Gastrocnemius medialis (tissue), 4 donors: ENCODE data around the gene TTC28. TPM values are rescaled to one million over a fixed set of nuclear protein-coding genes. Genes with fewer than 3 reads are reported as not detected.
"Not testable (repeated sequence)": the region's sequence is repeated elsewhere in the genome, so short reads cannot be mapped to it uniquely, and the experiment has no call there.

Experiments
- ATAC-seq, 2 donors: fragments of 150-250 bp; one replicate each; pipeline ENCODE4 v1.9.1; 2016
- DNase-seq, 2 donors: peaks; one replicate each; pipeline ENCODE4 v3.0.0-alpha.2; 2019
- H3K27ac ChIP-seq, 4 donors: fragments of 200-600 bp; sonication (generic); 1 replicate in 1 of 4; 2 replicates in 3 of 4; pipeline ENCODE4 v1.5.1; 2016 to 2018; ENCODE audit warnings: mild to moderate bottlenecking in 2 of 4, moderate library complexity in 1 of 4
- H3K27me3 ChIP-seq, 3 donors: fragments of 200-600 bp; sonication (generic) in 2 of 3; 1 replicate in 1 of 3; 2 replicates in 2 of 3; pipeline versions ENCODE4 v1.5.1 to v1.6.0; 2016 to 2019; ENCODE audit warnings: mild to moderate bottlenecking in 1 of 3, moderate library complexity in 1 of 3
- H3K36me3 ChIP-seq, 2 donors: fragments of 200-600 bp; sonication (generic) in 1 of 2; one replicate each; pipeline ENCODE4 v1.5.1; 2017 to 2018
- H3K4me1 ChIP-seq, 2 donors: fragments of 200-600 bp; sonication (generic) in 1 of 2; one replicate each; pipeline ENCODE4 v1.5.1; 2016 to 2017; ENCODE audit warnings: mild to moderate bottlenecking in 2 of 2
- H3K4me3 ChIP-seq, 4 donors: fragments of 200-600 bp; sonication (generic) in 3 of 4; 1 replicate in 1 of 4; 2 replicates in 3 of 4; pipeline ENCODE4 v1.5.1; 2016 to 2019; ENCODE audit warnings: mild to moderate bottlenecking in 2 of 4
- H3K9me3 ChIP-seq, 3 donors: fragments of 200-600 bp; sonication (generic) in 2 of 3; 1 replicate in 1 of 3; 2 replicates in 2 of 3; pipeline ENCODE4 v1.5.1; 2016 to 2019
- CTCF ChIP-seq, 5 experiments: fragments of 450-650 bp in 3 of 5; fragments of 200-600 bp in 2 of 5; sonication (generic) in 2 of 5; IDR thresholded peaks in 4 of 5; conservative IDR thresholded peaks in 1 of 5; 1 replicate in 4 of 5; 2 replicates in 1 of 5; pipeline ENCODE4 v1.5.1; 2016 to 2019; ENCODE audit warnings: antibody characterized with exemption in 5 of 5, mild to moderate bottlenecking in 3 of 5, moderate library complexity in 3 of 5
- POLR2A ChIP-seq, 2 donors: fragments of 450-650 bp; IDR thresholded peaks; one replicate each; pipeline ENCODE4 v1.6.1; 2017; ENCODE audit warnings: antibody characterized with exemption in 2 of 2, mild to moderate bottlenecking in 2 of 2, moderate library complexity in 2 of 2
- in situ Hi-C, 4 donors: fragments of 200-750 bp; cut with MboI; loops; one replicate each; pipeline versions ENCODE4 v1.15.0 to v1.8.0; 2017; ENCODE audit warnings: low sequenced_read_pairs in 4 of 4
- intact Hi-C: fragments of 100-400 bp; cut with DNase I; formaldehyde crosslinking; loops from one replicate; pipeline ENCODE4 v1.15.1; 2023; ENCODE audit warnings: low total_unique reads
- total RNA-seq, 4 donors: library from RNA; depleted of rRNA; stranded (reverse); fragments of >200 nt; gene quantifications; one replicate each; pipeline versions ENCODE4 v1.1.0 to v1.2.3, GENCODE V29; 2016

The TTC28 gene
- total RNA-seq, 4 donors from 2014 or later = 6.3 to 18.1 (median 8.4) TPM

GRCh38 chr22:28682966-28683365, 3.3 kb upstream of the TTC28 start:
- intact Hi-C loops, DNase-seq, H3K4me1 ChIP-seq, H3K9me3 ChIP-seq, ATAC-seq, H3K27me3 ChIP-seq, H3K36me3 ChIP-seq, in situ Hi-C loops, H3K27ac ChIP-seq, H3K4me3 ChIP-seq: not testable (repeated sequence)

GRCh38 chr22:28680813-28681490, 1.3 kb upstream of the TTC28 start:
- intact Hi-C loops = loop anchor here (2.0 kb wide), 1 partner anchor 32 kb away; no protein-coding TSS in a partner anchor
- H3K4me1 ChIP-seq, ATAC-seq: not testable (repeated sequence)

GRCh38 chr22:28678778-28679610, 646 bp downstream of the TTC28 start:
- H3K4me1 ChIP-seq, H3K36me3 ChIP-seq, intact Hi-C loops, in situ Hi-C loops, DNase-seq, ATAC-seq, H3K9me3 ChIP-seq, H3K27me3 ChIP-seq: not testable (repeated sequence)
- Histone ChIP-seq H3K4me3 (peak overlapping the region; percentile 60 to 80 (median 77)), H3K27ac (peak overlapping the region; percentile 46 to 72 (median 62))

More at GRCh38 chr22:28680813-28681490, 1.3 kb upstream of the TTC28 start:
- H3K36me3 ChIP-seq, H3K4me3 ChIP-seq, H3K9me3 ChIP-seq, H3K27ac ChIP-seq, H3K27me3 ChIP-seq, DNase-seq, in situ Hi-C loops: not testable (repeated sequence)

- H3K27ac ChIP-seq, in situ Hi-C loops, ATAC-seq, DNase-seq, H3K4me1 ChIP-seq, H3K27me3 ChIP-seq, H3K36me3 ChIP-seq, intact Hi-C loops, H3K9me3 ChIP-seq: not testable (repeated sequence)
- peak overlapping the region in 1 of 4 donors; percentile 60 for H3K4me3 ChIP-seq
Observed at GRCh38 chr22:28678170-28678569, 1.5 kb downstream of the TTC28 start.

GRCh38 chr22:28674121-28674563, 5.5 kb downstream of the TTC28 start:
- no peak overlapping the region for H3K27ac ChIP-seq
- TF ChIP-seq CTCF (IDR thresholded peaks at IDR 0.05 in 4 of 5, conservative IDR thresholded peaks at IDR 0.05 in 1 of 5) = no peak
- TF ChIP-seq POLR2A (IDR thresholded peaks at IDR 0.05) = no peak
- in situ Hi-C loops (no loop called here), intact Hi-C loops (no loop called here)
- no peaks in the 10 kb centered on the region for H3K9me3 ChIP-seq
- H3K27me3 ChIP-seq = no peaks in the 10 kb centered on the region
- H3K4me1 ChIP-seq = peaks cover 0 to 5% of the 10 kb centered on the region in 2 donors
- ATAC-seq (no peak), DNase-seq (no peak)
- no peaks in the 10 kb centered on the region for H3K36me3 ChIP-seq
- no peak overlapping the region for H3K4me3 ChIP-seq

- Histone ChIP-seq H3K27ac (no peak overlapping the region), H3K27me3 (no peaks in the 10 kb centered on the region), H3K9me3 (no peaks in the 10 kb centered on the region), H3K4me3 (no peak overlapping the region), H3K36me3 (no peaks in the 10 kb centered on the region), H3K4me1 (no peaks in the 10 kb centered on the region)
- no peak for DNase-seq
- no peak for TF ChIP-seq POLR2A (IDR thresholded peaks at IDR 0.05)
- intact Hi-C loops (no loop called here), in situ Hi-C loops (no loop called here)
- ATAC-seq = no peak
Observed at GRCh38 chr22:28670756-28671155, 8.9 kb downstream of the TTC28 start.

- intact Hi-C loops (no loop called here), in situ Hi-C loops (no loop called here)
- ATAC-seq = no peak
Observed at GRCh38 chr22:28670161-28670560, 9.5 kb downstream of the TTC28 start.

More at GRCh38 chr22:28670161-28670560, 9.5 kb downstream of the TTC28 start:
- H3K36me3 ChIP-seq = no peaks in the 10 kb centered on the region
- H3K27ac ChIP-seq = no peak overlapping the region
- no peaks in the 10 kb centered on the region for H3K9me3 ChIP-seq
- H3K4me3 ChIP-seq = no peak overlapping the region
- H3K4me1 ChIP-seq = no peaks in the 10 kb centered on the region
- DNase-seq = no peak
- no peaks in the 10 kb centered on the region for H3K27me3 ChIP-seq
- TF ChIP-seq CTCF (IDR thresholded peaks at IDR 0.05 in 4 of 5, conservative IDR thresholded peaks at IDR 0.05 in 1 of 5) = no peak
- TF ChIP-seq POLR2A (IDR thresholded peaks at IDR 0.05) = no peak
